ENCODE results near the gene SFT2D1.
A peak's percentile ranks its signal among the peaks of the same experiment; 100 is the strongest.

SFT2D1 gene

DNA sequence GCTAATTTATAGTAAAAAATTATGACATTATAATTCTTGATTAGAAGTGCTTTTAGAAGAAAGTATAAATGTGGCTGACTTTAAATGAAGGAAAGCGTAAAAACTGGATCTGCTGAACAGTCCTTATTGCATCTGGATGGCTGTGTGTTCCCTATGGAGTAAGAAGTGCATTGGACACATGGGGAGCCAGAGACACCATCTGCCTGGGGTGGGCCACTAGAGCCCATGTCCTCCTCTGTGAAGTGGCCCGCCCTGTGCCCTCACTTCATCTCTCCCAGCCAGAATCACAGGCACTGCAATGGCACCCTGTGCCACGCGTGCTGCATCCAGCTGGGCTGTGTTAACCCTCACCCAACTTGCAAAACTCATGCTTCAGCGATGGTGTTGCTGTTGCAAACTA lies 13.2 kb upstream of the SFT2D1 start:
- no peak for DNase-seq
- no peak overlapping the region for H3K14ac ChIP-seq (ENCODE audit: low read length)
- H3K27me3 ChIP-seq (ENCODE audit: insufficient read depth, low read length): no peaks in the 10 kb centered on the region
- H3K23ac ChIP-seq (ENCODE audit: low read length): peak overlapping the region; percentile 17
- peak overlapping the region; percentile 23 for H3K9ac ChIP-seq (ENCODE audit: low read length)
- no peak overlapping the region for H2BK120ac ChIP-seq (ENCODE audit: insufficient read depth, low read length, poor library complexity)
- H3K27ac ChIP-seq (ENCODE audit: low read depth, low read length): no peak overlapping the region
- H4K91ac ChIP-seq (ENCODE audit: low read depth, low read length): no peak overlapping the region
- H3K4me2 ChIP-seq (ENCODE audit: low read length): no peak overlapping the region
- H4K12ac ChIP-seq (ENCODE audit: low read depth, low read length): no peak overlapping the region
- H2AFZ ChIP-seq (ENCODE audit: insufficient read depth, low read length, poor library complexity): no peak overlapping the region
- no peak overlapping the region for H2BK12ac ChIP-seq (ENCODE audit: low read length)
- WGBS (ENCODE audit: extremely low coverage, insufficient coverage, insufficient read length): no CpG with 5 or more reads among the region's 5 CpGs
- no peak overlapping the region for H4K8ac ChIP-seq (ENCODE audit: low read depth, low read length)
- no peak overlapping the region for H2AK5ac ChIP-seq (ENCODE audit: low read length)
- H3K4me3 ChIP-seq (ENCODE audit: low read depth, low read length): no peak overlapping the region
- peaks cover 1% of the 10 kb centered on the region in 2 experiments for H3K4me1 ChIP-seq (ENCODE audit: control insufficient read depth in 1 of 2, insufficient read depth in 2 of 2, low read length in 2 of 2)
- H3K79me1 ChIP-seq (ENCODE audit: low read length): no peaks in the 10 kb centered on the region
- no peaks in the 10 kb centered on the region for H3K36me3 ChIP-seq (ENCODE audit: control insufficient read depth in 1 of 2, insufficient read depth in 2 of 2, low read length in 2 of 2)
- no peak overlapping the region for H3K18ac ChIP-seq (ENCODE audit: low read length)
- H2BK5ac ChIP-seq (ENCODE audit: low read depth, low read length, poor library complexity): no peak overlapping the region
- no peak overlapping the region for H3K4ac ChIP-seq (ENCODE audit: low read depth, low read length)
- H3K9me3 ChIP-seq (ENCODE audit: insufficient read depth, low read depth, low read length): peaks cover 2% of the 10 kb centered on the region
- H3K79me2 ChIP-seq (ENCODE audit: control insufficient read depth, insufficient read depth, low read length, poor library complexity): no peaks in the 10 kb centered on the region

DNA sequence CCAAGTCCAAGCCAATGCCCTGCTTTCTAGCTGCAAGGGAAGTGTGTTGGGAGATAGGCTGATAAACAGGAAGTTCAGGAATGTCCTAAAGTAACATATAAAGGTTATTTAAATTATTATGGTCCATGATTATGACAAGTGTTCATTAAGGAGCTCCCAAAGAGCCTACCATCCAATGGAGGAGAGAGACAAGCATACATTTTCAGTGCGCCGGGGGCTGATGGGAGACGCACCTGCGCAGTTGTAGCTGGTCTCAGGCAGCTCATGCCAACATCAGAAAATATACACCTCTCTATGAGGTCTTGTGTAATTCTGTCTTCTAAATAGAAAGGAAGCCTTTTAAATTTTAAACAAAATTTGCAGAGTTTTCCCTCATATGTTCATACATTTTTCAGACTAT lies 12.6 kb upstream of the SFT2D1 start:
- H3K36me3 ChIP-seq (ENCODE audit: control insufficient read depth in 1 of 2, insufficient read depth in 2 of 2, low read length in 2 of 2): no peaks in the 10 kb centered on the region
- H4K91ac ChIP-seq (ENCODE audit: low read depth, low read length): no peak overlapping the region
- H2BK5ac ChIP-seq (ENCODE audit: low read depth, low read length, poor library complexity): no peak overlapping the region
- H2AK5ac ChIP-seq (ENCODE audit: low read length): no peak overlapping the region
- H4K8ac ChIP-seq (ENCODE audit: low read depth, low read length): no peak overlapping the region
- H3K18ac ChIP-seq (ENCODE audit: low read length): no peak overlapping the region
- no peak overlapping the region for H3K4me3 ChIP-seq (ENCODE audit: low read depth, low read length)
- H3K79me2 ChIP-seq (ENCODE audit: control insufficient read depth, insufficient read depth, low read length, poor library complexity): no peaks in the 10 kb centered on the region
- no peak overlapping the region for H2AFZ ChIP-seq (ENCODE audit: insufficient read depth, low read length, poor library complexity)
- H3K14ac ChIP-seq (ENCODE audit: low read length): no peak overlapping the region
- H3K79me1 ChIP-seq (ENCODE audit: low read length): no peaks in the 10 kb centered on the region
- H2BK12ac ChIP-seq (ENCODE audit: low read length): no peak overlapping the region
- no peak overlapping the region for H3K27ac ChIP-seq (ENCODE audit: low read depth, low read length)
- no peaks in the 10 kb centered on the region for H3K27me3 ChIP-seq (ENCODE audit: insufficient read depth, low read length)
- H2BK120ac ChIP-seq (ENCODE audit: insufficient read depth, low read length, poor library complexity): no peak overlapping the region
- no peaks in the 10 kb centered on the region for H3K4me1 ChIP-seq (ENCODE audit: control insufficient read depth in 1 of 2, insufficient read depth in 2 of 2, low read length in 2 of 2)
- no peak overlapping the region for H3K23ac ChIP-seq (ENCODE audit: low read length)
- H3K4me2 ChIP-seq (ENCODE audit: low read length): no peak overlapping the region
- no peak overlapping the region for H3K4ac ChIP-seq (ENCODE audit: low read depth, low read length)
- no peak overlapping the region for H4K12ac ChIP-seq (ENCODE audit: low read depth, low read length)
- no peak for DNase-seq
- no peak overlapping the region for H3K9ac ChIP-seq (ENCODE audit: low read length)
- H3K9me3 ChIP-seq (ENCODE audit: insufficient read depth, low read depth, low read length): peaks cover 2% of the 10 kb centered on the region
- WGBS (ENCODE audit: extremely low coverage, insufficient coverage, insufficient read length): no CpG with 5 or more reads among the region's 4 CpGs

DNA sequence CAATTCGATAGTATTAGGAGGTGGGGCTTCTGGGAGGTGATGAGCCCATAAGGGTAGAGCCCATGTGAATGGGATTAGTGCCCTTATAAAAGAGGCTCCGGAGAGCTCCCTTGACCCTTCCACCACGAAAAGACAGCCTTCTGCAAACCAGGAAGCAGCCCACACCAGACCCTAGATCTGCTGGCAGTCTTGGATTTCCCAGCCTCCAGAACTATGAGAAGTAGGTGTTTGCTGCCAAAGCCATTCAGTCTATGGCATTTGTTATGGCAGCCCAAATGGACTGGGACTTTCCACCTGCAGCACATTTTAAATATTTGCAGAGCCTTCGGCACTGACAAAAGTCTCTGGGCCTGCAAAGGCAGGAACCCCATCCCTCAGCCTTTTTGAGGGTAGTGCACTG lies 11.8 kb upstream of the SFT2D1 start:
- Histone ChIP-seq H3K4me3 (ENCODE audit: low read depth, low read length) (no peak overlapping the region), H3K9me3 (ENCODE audit: insufficient read depth, low read depth, low read length) (peaks cover 2% of the 10 kb centered on the region), H3K27ac (ENCODE audit: low read depth, low read length) (no peak overlapping the region), H2BK120ac (ENCODE audit: insufficient read depth, low read length, poor library complexity) (no peak overlapping the region), H3K4me2 (ENCODE audit: low read length) (no peak overlapping the region), H2BK5ac (ENCODE audit: low read depth, low read length, poor library complexity) (no peak overlapping the region), H3K23ac (ENCODE audit: low read length) (no peak overlapping the region), H3K79me2 (ENCODE audit: control insufficient read depth, insufficient read depth, low read length, poor library complexity) (no peaks in the 10 kb centered on the region), H3K4me1 (ENCODE audit: control insufficient read depth in 1 of 2, insufficient read depth in 2 of 2, low read length in 2 of 2) (no peaks in the 10 kb centered on the region), H2AFZ (ENCODE audit: insufficient read depth, low read length, poor library complexity) (no peak overlapping the region), H3K79me1 (ENCODE audit: low read length) (no peaks in the 10 kb centered on the region), H3K36me3 (ENCODE audit: control insufficient read depth in 1 of 2, insufficient read depth in 2 of 2, low read length in 2 of 2) (no peaks in the 10 kb centered on the region), H4K91ac (ENCODE audit: low read depth, low read length) (no peak overlapping the region), H3K9ac (ENCODE audit: low read length) (no peak overlapping the region), H4K12ac (ENCODE audit: low read depth, low read length) (no peak overlapping the region), H3K14ac (ENCODE audit: low read length) (no peak overlapping the region), H3K4ac (ENCODE audit: low read depth, low read length) (no peak overlapping the region), H2BK12ac (ENCODE audit: low read length) (no peak overlapping the region), H3K18ac (ENCODE audit: low read length) (no peak overlapping the region), H2AK5ac (ENCODE audit: low read length) (no peak overlapping the region), H4K8ac (ENCODE audit: low read depth, low read length) (no peak overlapping the region), H3K27me3 (ENCODE audit: insufficient read depth, low read length) (no peaks in the 10 kb centered on the region)
- whole genome bisulfite sequencing (ENCODE audit: extremely low coverage, insufficient coverage, insufficient read length): no CpG with 5 or more reads among the region's 4 CpGs
- no peak for DNase-seq

DNA sequence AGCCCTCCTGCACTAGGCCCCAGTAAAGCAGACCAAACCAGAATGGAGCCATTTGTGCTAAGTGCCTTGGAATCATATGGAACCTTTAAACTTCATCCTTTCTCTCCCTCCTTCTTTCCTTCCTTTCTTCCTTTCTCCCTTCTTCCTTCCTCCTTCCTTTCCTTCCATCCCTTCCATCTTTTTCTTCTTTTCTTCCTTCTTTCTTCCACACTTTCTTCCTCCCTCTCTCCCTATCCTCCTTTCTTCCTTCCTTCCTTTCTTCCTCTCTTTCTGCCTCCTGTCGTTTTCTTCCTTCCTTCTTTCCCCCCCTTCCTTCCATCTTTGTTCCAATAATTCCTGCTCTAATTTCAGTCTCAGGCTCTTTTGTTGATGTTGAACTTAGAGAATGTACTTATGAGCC lies 11.2 kb upstream of the SFT2D1 start:
- H3K36me3 ChIP-seq (ENCODE audit: control insufficient read depth in 1 of 2, insufficient read depth in 2 of 2, low read length in 2 of 2): no peaks in the 10 kb centered on the region
- no peak overlapping the region for H3K27ac ChIP-seq (ENCODE audit: low read depth, low read length)
- H3K23ac ChIP-seq (ENCODE audit: low read length): no peak overlapping the region
- H2BK12ac ChIP-seq (ENCODE audit: low read length): no peak overlapping the region
- no peak overlapping the region for H3K4me3 ChIP-seq (ENCODE audit: low read depth, low read length)
- no peak overlapping the region for H3K14ac ChIP-seq (ENCODE audit: low read length)
- no peak overlapping the region for H3K4ac ChIP-seq (ENCODE audit: low read depth, low read length)
- H3K18ac ChIP-seq (ENCODE audit: low read length): no peak overlapping the region
- H4K12ac ChIP-seq (ENCODE audit: low read depth, low read length): no peak overlapping the region
- H2BK120ac ChIP-seq (ENCODE audit: insufficient read depth, low read length, poor library complexity): no peak overlapping the region
- no peak overlapping the region for H3K4me2 ChIP-seq (ENCODE audit: low read length)
- H2AFZ ChIP-seq (ENCODE audit: insufficient read depth, low read length, poor library complexity): no peak overlapping the region
- H3K9me3 ChIP-seq (ENCODE audit: insufficient read depth, low read depth, low read length): peaks cover 2% of the 10 kb centered on the region
- no peak overlapping the region for H3K9ac ChIP-seq (ENCODE audit: low read length)
- no peaks in the 10 kb centered on the region for H3K79me1 ChIP-seq (ENCODE audit: low read length)
- H4K91ac ChIP-seq (ENCODE audit: low read depth, low read length): no peak overlapping the region
- H2BK5ac ChIP-seq (ENCODE audit: low read depth, low read length, poor library complexity): no peak overlapping the region
- no peaks in the 10 kb centered on the region for H3K27me3 ChIP-seq (ENCODE audit: insufficient read depth, low read length)
- no peak overlapping the region for H2AK5ac ChIP-seq (ENCODE audit: low read length)
- H3K79me2 ChIP-seq (ENCODE audit: control insufficient read depth, insufficient read depth, low read length, poor library complexity): no peaks in the 10 kb centered on the region
- no peak for DNase-seq
- no peaks in the 10 kb centered on the region for H3K4me1 ChIP-seq (ENCODE audit: control insufficient read depth in 1 of 2, insufficient read depth in 2 of 2, low read length in 2 of 2)
- no CpG with 5 or more reads among the region's 1 CpG for WGBS (ENCODE audit: extremely low coverage, insufficient coverage, insufficient read length)
- H4K8ac ChIP-seq (ENCODE audit: low read depth, low read length): no peak overlapping the region
